Measurements from ENCODE around the gene CCDC157.

- TF ChIP-seq CTCF (conservative IDR thresholded peaks at IDR 0.05; ENCODE audit: low read length) (no peak), EZH2phosphoT487 (IDR thresholded peaks at IDR 0.05; ENCODE audit: borderline replicate concordance, low read depth, low read length) (no peak)
Observed at GRCh38 chr22:30416837-30417236, 60.0 kb downstream of the CCDC157 start.

Measured in OCI-LY7 (cell line).